H1 (cell line): ENCODE data around the gene ASIP. TPM values are rescaled to one million over a fixed set of nuclear protein-coding genes. Genes with fewer than 3 reads are reported as not detected.
"Not testable (repeated sequence)": the region's sequence is repeated elsewhere in the genome, so short reads cannot be mapped to it uniquely, and the experiment has no call there.

ENCODE experiments used
- CTCF ChIA-PET: fragments of 300-600 bp; sonication (Branson Sonifier 250); formaldehyde crosslinking; loops from one replicate; lab custom pipeline; 2021; ENCODE audit not compliant: partially characterized antibody; lab: Charles Lee
- POLR2A ChIA-PET: fragments of 300-600 bp; sonication (Branson Sonifier 250); formaldehyde crosslinking; loops from one replicate; lab custom pipeline; 2021; ENCODE audit warnings: inconsistent platforms; ENCODE audit not compliant: partially characterized antibody; lab: Charles Lee
- DNase-seq, 2 experiments: peaks; one replicate each; pipeline versions ENCODE4 v3.0.0 to v3.0.0-alpha.2; 2010 to 2022; ENCODE audit warnings: low spot score in 2 of 2, low read depth in 1 of 2, mixed read lengths in 1 of 2
- FAIRE-seq: peaks from 2 replicates; lab custom pipeline; 2011; peaks lifted over from hg19 to GRCh38; lab: Jason Lieb, UNC
- H2AFZ ChIP-seq: 2 replicates; pipeline ENCODE4 v1.8.1; 2012; ENCODE audit warnings: low read length, inconsistent platforms
- H2AK5ac ChIP-seq: 2 replicates; pipeline ENCODE4 v1.6.1; 2013; ENCODE audit warnings: low read depth, low read length
- H2BK120ac ChIP-seq: replicated peaks from 2 replicates; pipeline ENCODE3; 2013; ENCODE audit warnings: low read depth, low read length, inconsistent platforms
- H2BK12ac ChIP-seq: 2 replicates; pipeline ENCODE4 v1.6.1; 2013; ENCODE audit warnings: low read depth, low read length
- H2BK15ac ChIP-seq: 2 replicates; pipeline ENCODE4 v1.6.1; 2013; ENCODE audit warnings: low read length
- H2BK20ac ChIP-seq: 2 replicates; pipeline ENCODE4 v1.6.1; 2013; ENCODE audit warnings: low read length
- H2BK5ac ChIP-seq: 2 replicates; pipeline ENCODE4 v1.6.1; 2013; ENCODE audit warnings: low read depth, low read length
- H3K14ac ChIP-seq: 2 replicates; pipeline ENCODE4 v1.6.1; 2013; ENCODE audit warnings: inconsistent platforms; ENCODE audit not compliant: insufficient read length
- H3K18ac ChIP-seq: 2 replicates; pipeline ENCODE4 v1.6.1; 2013; ENCODE audit warnings: low read length; ENCODE audit errors: extremely low read depth
- H3K23ac ChIP-seq: 2 replicates; pipeline ENCODE4 v1.6.1; 2013; ENCODE audit warnings: inconsistent platforms; ENCODE audit not compliant: insufficient read length
- H3K23me2 ChIP-seq: 2 replicates; pipeline ENCODE4 v1.6.1; 2013; ENCODE audit warnings: low read depth, low read length
- H3K27ac ChIP-seq: 2 replicates; pipeline ENCODE4 v1.6.1; 2011; ENCODE audit warnings: low read depth, low read length, inconsistent platforms
- H3K27me3 ChIP-seq, 4 experiments: replicated peaks in 1 of 4; 1 replicate in 1 of 4; 2 replicates in 3 of 4; pipeline versions ENCODE4 v1.6.1 to v1.8.1; 2011 to 2013; ENCODE audit warnings: low read length in 3 of 4, mild to moderate bottlenecking in 3 of 4, inconsistent platforms in 2 of 4, mixed read lengths in 2 of 4, moderate library complexity in 1 of 4; ENCODE audit not compliant: control insufficient read depth in 3 of 4, insufficient read depth in 3 of 4; ENCODE audit errors: extremely low read depth in 1 of 4
- H3K36me3 ChIP-seq, 4 experiments: 2 replicates each; pipeline versions ENCODE4 v1.6.1 to v1.8.1; 2011 to 2013; ENCODE audit warnings: mild to moderate bottlenecking in 4 of 4, low read length in 3 of 4, moderate library complexity in 2 of 4, control low read depth in 1 of 4, inconsistent platforms in 1 of 4; ENCODE audit not compliant: insufficient read depth in 4 of 4, control insufficient read depth in 2 of 4
- H3K4ac ChIP-seq: replicated peaks from 2 replicates; pipeline ENCODE3; 2013; ENCODE audit warnings: low read length, low read depth, mixed read lengths, inconsistent platforms; ENCODE audit not compliant: insufficient read length
- H3K4me1 ChIP-seq, 4 experiments: replicated peaks in 1 of 4; 1 replicate in 1 of 4; 2 replicates in 3 of 4; pipeline versions ENCODE4 v1.6.1 to v1.8.1; 2011 to 2013; ENCODE audit warnings: low read length in 3 of 4, inconsistent platforms in 2 of 4, mixed read lengths in 1 of 4; ENCODE audit not compliant: insufficient read depth in 4 of 4, control insufficient read depth in 3 of 4
- H3K4me2 ChIP-seq, 2 experiments: 2 replicates each; pipeline versions ENCODE4 v1.6.1 to v1.8.1; 2011 to 2013; ENCODE audit warnings: low read depth in 2 of 2, low read length in 2 of 2, control low read depth in 1 of 2, inconsistent platforms in 1 of 2, mild to moderate bottlenecking in 1 of 2; ENCODE audit not compliant: insufficient read depth in 1 of 2
- H3K4me3 ChIP-seq, 4 experiments: fragments of 200-600, 300-600 bp in 1 of 4; sonication (generic), shearing (Covaris generic), sonication (Bioruptor Twin) in 1 of 4; 2 replicates each; pipeline versions ENCODE4 v1.5.1 to v1.8.1; 2011 to 2016; ENCODE audit warnings: low read length in 4 of 4, low read depth in 3 of 4, control low read depth in 2 of 4, inconsistent platforms in 2 of 4, mild to moderate bottlenecking in 2 of 4, mixed read lengths in 1 of 4, moderate library complexity in 1 of 4; ENCODE audit not compliant: insufficient read depth in 2 of 4; ENCODE audit errors: extremely low read depth in 1 of 4
- H3K56ac ChIP-seq: replicated peaks from 2 replicates; pipeline ENCODE3; 2013; ENCODE audit warnings: low read depth, mild to moderate bottlenecking, mixed read lengths, low read length, inconsistent platforms; ENCODE audit not compliant: insufficient read length
- H3K79me1 ChIP-seq: 2 replicates; pipeline ENCODE4 v1.6.1; 2013; ENCODE audit warnings: low read depth, low read length, control low read depth
- H3K79me2 ChIP-seq, 2 experiments: 2 replicates each; pipeline versions ENCODE4 v1.6.1 to v1.8.1; 2012 to 2013; ENCODE audit warnings: low read length in 2 of 2, mild to moderate bottlenecking in 2 of 2, inconsistent platforms in 1 of 2; ENCODE audit not compliant: insufficient read depth in 2 of 2, control insufficient read depth in 1 of 2
- H3K9ac ChIP-seq, 4 experiments: replicated peaks in 1 of 4; 1 replicate in 1 of 4; 2 replicates in 3 of 4; pipeline versions ENCODE4 v1.6.1 to v1.8.1; 2011 to 2013; ENCODE audit warnings: low read depth in 3 of 4, low read length in 3 of 4, control low read depth in 2 of 4, mild to moderate bottlenecking in 2 of 4, moderate library complexity in 2 of 4, inconsistent platforms in 1 of 4; ENCODE audit errors: extremely low read depth in 1 of 4
- H3K9me3 ChIP-seq, 2 experiments: 2 replicates each; pipeline versions ENCODE4 v1.6.1 to v1.8.1; 2012 to 2013; ENCODE audit warnings: mild to moderate bottlenecking in 2 of 2, moderate library complexity in 2 of 2, control low read depth in 1 of 2, inconsistent platforms in 1 of 2, low read depth in 1 of 2, low read length in 1 of 2, mixed read lengths in 1 of 2; ENCODE audit not compliant: insufficient read depth in 2 of 2
- H4K20me1 ChIP-seq, 2 experiments: replicated peaks in 1 of 2; 2 replicates each; pipeline versions ENCODE3 to v1.8.1; 2011 to 2013; ENCODE audit warnings: inconsistent platforms in 2 of 2, low read length in 2 of 2, mild to moderate bottlenecking in 1 of 2; ENCODE audit not compliant: insufficient read depth in 2 of 2, control insufficient read depth in 1 of 2
- H4K5ac ChIP-seq: 2 replicates; pipeline ENCODE4 v1.6.1; 2013; ENCODE audit warnings: low read length, low read depth, mixed read lengths, inconsistent platforms; ENCODE audit not compliant: insufficient read length
- H4K8ac ChIP-seq: 2 replicates; pipeline ENCODE4 v1.8.0; 2013; ENCODE audit warnings: mild to moderate bottlenecking, moderate library complexity, low read length, inconsistent platforms; ENCODE audit not compliant: insufficient read depth; ENCODE audit errors: extremely low read depth
- H4K91ac ChIP-seq: replicated peaks from 2 replicates; pipeline ENCODE3; 2013; ENCODE audit warnings: low read length, mixed read lengths, inconsistent platforms; ENCODE audit not compliant: insufficient read length
- WGBS, 2 experiments: shearing (Covaris generic) in 1 of 2; methylation state at CpG; one replicate each; pipeline versions ENCODE4 v1.1.6 to v1.1.7; 2013 to 2015; ENCODE audit warnings: low lambda C conversion rate in 2 of 2, mixed read lengths in 2 of 2, inconsistent platforms in 1 of 2, low coverage in 1 of 2, missing lambda C conversion rate in 1 of 2; ENCODE audit not compliant: insufficient replicate concordance in 2 of 2, insufficient coverage in 1 of 2, insufficient read length in 1 of 2; ENCODE audit errors: extremely low coverage in 1 of 2, missing lambda C conversion rate in 1 of 2; 5-methylcytosine and 5-hydroxymethylcytosine counted together
- polyA plus RNA-seq, 7 experiments: library from polyadenylated mRNA; depleted of rRNA in 3 of 7; stranded (reverse) in 5 of 7; unstranded in 2 of 7; fragments of >200 nt in 5 of 7; fragments of 200-250 nt in 2 of 7; gene quantifications; 1 replicate in 5 of 7; 2 replicates in 1 of 7; 4 replicates in 1 of 7; pipeline versions ENCODE4 v1.2.1 to v1.2.3, GENCODE V29; 2011 to 2013; ENCODE audit warnings: missing spikeins in 2 of 7, mixed read lengths in 2 of 7
- total RNA-seq: library from RNA; stranded (reverse); fragmentation: NEBNext Ultra II Directional; extraction: Animal tissue kit (Norgen Biotek cat#: 25700); gene quantifications from 2 replicates; pipeline ENCODE4 v1.2.1, GENCODE V29; 2021

Gene ASIP
- total and polyA plus RNA-seq, 2 of the 8 experiments (the other 6 are each of a cell fraction or from before 2014, with no cell fraction given), result not detected

DNA sequence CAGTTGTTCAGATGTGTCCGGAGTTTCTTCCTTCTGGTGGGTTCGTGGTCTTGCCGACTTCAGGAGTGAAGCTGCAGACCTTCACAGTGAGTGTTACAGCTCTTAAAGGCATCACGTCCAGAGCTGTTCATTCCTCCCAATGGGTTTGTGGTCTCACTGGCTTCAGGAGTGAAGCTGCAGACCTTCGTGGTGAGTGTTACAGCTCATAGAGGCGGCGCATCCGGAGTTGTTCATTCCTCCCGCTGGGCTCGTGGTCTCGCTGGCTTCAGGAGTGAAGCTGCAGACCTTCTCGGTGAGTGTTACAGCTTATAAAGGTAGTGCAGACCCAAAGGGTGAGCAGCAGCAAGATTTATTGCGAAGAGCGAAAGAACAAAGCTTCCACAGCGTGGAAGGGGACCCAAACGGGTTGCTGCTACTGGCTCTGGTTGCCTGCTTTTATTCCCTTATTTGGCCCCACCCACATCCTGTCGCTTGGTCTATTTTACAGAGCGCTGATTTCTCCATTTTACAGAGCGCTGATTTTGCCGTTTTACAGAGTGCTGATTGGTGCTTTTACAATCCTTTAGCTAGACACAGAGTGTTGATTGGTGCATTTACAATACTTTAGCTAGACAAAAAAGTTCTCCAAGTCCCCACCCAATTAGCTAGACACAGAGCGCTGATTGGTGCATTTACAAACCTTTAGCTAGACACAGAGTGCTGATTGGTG, 35.9 kb upstream of the ASIP start:
- H3K9ac ChIP-seq, H2AK5ac ChIP-seq, H3K18ac ChIP-seq, H2BK5ac ChIP-seq, H2BK12ac ChIP-seq, H3K4me1 ChIP-seq, DNase-seq, H3K27me3 ChIP-seq, H4K20me1 ChIP-seq, H3K14ac ChIP-seq, H3K79me2 ChIP-seq, H3K23me2 ChIP-seq, H2BK20ac ChIP-seq, H3K56ac ChIP-seq, H4K5ac ChIP-seq, H3K27ac ChIP-seq, H4K91ac ChIP-seq, H3K79me1 ChIP-seq, POLR2A ChIA-PET, H2BK15ac ChIP-seq, H4K8ac ChIP-seq, H3K36me3 ChIP-seq, H3K4me2 ChIP-seq, H3K4me3 ChIP-seq, FAIRE-seq, H3K23ac ChIP-seq, H3K4ac ChIP-seq, H3K9me3 ChIP-seq, H2BK120ac ChIP-seq: not testable (repeated sequence)
- peak overlapping the region; percentile 88 for H2AFZ ChIP-seq
- 93% methylated on average over 21 of the region's 21 CpGs; no CpG with 5 or more reads in 1 of the 2 experiments for WGBS, 2 experiments
- CTCF ChIA-PET, result interaction anchor here (0.6 to 1.8 kb wide), 4 partner anchors 11 to 168 kb away, joined by 3 to 9 read pairs (median 3); no protein-coding TSS in a partner anchor
